HK-2 (cell line): ENCODE results near the gene MYOG.

Experiments
- DNase-seq: peaks from one replicate; pipeline ENCODE4 v3.0.0-alpha.2; 2018; ENCODE audit not compliant: unreplicated experiment

MYOG gene

GRCh38 chr1:203046984-203047630, 38.7 kb downstream of the MYOG start:
- peak; percentile 43 for DNase-seq

- no peak for DNase-seq
These were observed 39.8 kb downstream of the MYOG start for GRCh38 chr1:203045821-203046594.

- no peak for DNase-seq
These were observed 40.5 kb downstream of the MYOG start for GRCh38 chr1:203045336-203045735.

- DNase-seq = no peak
These were observed 41.1 kb downstream of the MYOG start for GRCh38 chr1:203044546-203045250.

- DNase-seq = no peak
These were observed 41.8 kb downstream of the MYOG start for GRCh38 chr1:203043830-203044545.

GRCh38 chr1:203041351-203041932, 44.4 kb downstream of the MYOG start:
- peak; percentile 57 for DNase-seq

GRCh38 chr1:203040513-203041275, 45.1 kb downstream of the MYOG start:
- DNase-seq = no peak

GRCh38 chr1:203039609-203040512, 46.0 kb downstream of the MYOG start:
- no peak for DNase-seq

- peak; percentile 47 for DNase-seq
These were observed 46.8 kb downstream of the MYOG start for GRCh38 chr1:203038891-203039608.

GRCh38 chr1:203038217-203038741, 47.5 kb downstream of the MYOG start:
- peak; percentile 92 for DNase-seq

- DNase-seq = no peak
These were observed 48.2 kb downstream of the MYOG start for GRCh38 chr1:203037509-203038190.

GRCh38 chr1:203036537-203036936, 49.3 kb downstream of the MYOG start:
- DNase-seq = no peak

- DNase-seq = no peak
These were observed 49.7 kb downstream of the MYOG start for GRCh38 chr1:203036135-203036534.

GRCh38 chr1:203035111-203036000, 50.5 kb downstream of the MYOG start:
- no peak for DNase-seq

GRCh38 chr1:203034422-203035110, 51.2 kb downstream of the MYOG start:
- no peak for DNase-seq

- no peak for DNase-seq
These were observed 51.9 kb downstream of the MYOG start for GRCh38 chr1:203033917-203034316.

GRCh38 chr1:203033287-203033686, 52.5 kb downstream of the MYOG start:
- DNase-seq = no peak
